K562 (cell line): ENCODE results near the gene KRTAP2-2.

ENCODE experiments used
- BHLHE40 ChIP-seq: IDR thresholded peaks from 2 replicates; pipeline ENCODE4 v1.6.1; 2011; ENCODE audit warnings: low read length, improper control_type of control experiment
- CREB1 ChIP-seq, 2 experiments: sonication (generic) in 1 of 2; formaldehyde crosslinking in 1 of 2; IDR thresholded peaks; 2 replicates each; pipeline versions ENCODE4 v1.6.1 to v1.8.0; 2012 to 2022; ENCODE audit warnings: inconsistent platforms in 1 of 2, mild to moderate bottlenecking in 1 of 2, missing genetic modification reagents in 1 of 2, moderate library complexity in 1 of 2
- DMBX1 ChIP-seq: fragments of 250-450 bp; sonication (Bioruptor Pico); IDR thresholded peaks from 2 replicates; pipeline ENCODE4 v1.8.0; 2022; ENCODE audit warnings: inconsistent platforms, mild to moderate bottlenecking, moderate library complexity, borderline replicate concordance
- EP300 ChIP-seq: IDR thresholded peaks from 2 replicates; pipeline ENCODE4 v1.6.1; 2012; ENCODE audit warnings: low read length, improper control_type of control experiment
- EZH2 ChIP-seq: IDR thresholded peaks from 2 replicates; pipeline ENCODE4 v1.6.1; 2012; ENCODE audit warnings: low read depth, mild to moderate bottlenecking, inconsistent platforms, low read length, borderline replicate concordance
- HNRNPL ChIP-seq: fragments of 200-400 bp; formaldehyde crosslinking; IDR thresholded peaks from 2 replicates; pipeline ENCODE4 v1.6.1; 2017; ENCODE audit warnings: low read depth, mild to moderate bottlenecking, low read length
- MEIS2 ChIP-seq: fragments of 450-650 bp; IDR thresholded peaks from 2 replicates; pipeline ENCODE4 v1.6.1; 2014; ENCODE audit warnings: mild to moderate bottlenecking; ENCODE audit not compliant: partially characterized antibody
- NONO ChIP-seq, 2 experiments: fragments of 200-400 bp in 1 of 2; fragments of 450-650 bp in 1 of 2; formaldehyde crosslinking in 1 of 2; IDR thresholded peaks; 2 replicates each; pipeline ENCODE4 v1.6.1; 2017; ENCODE audit warnings: low read depth in 2 of 2, mild to moderate bottlenecking in 2 of 2, moderate library complexity in 2 of 2, low read length in 1 of 2
- SIX5 ChIP-seq, 2 experiments: IDR thresholded peaks; 2 replicates each; pipeline ENCODE4 v1.6.1; 2011; ENCODE audit warnings: low read length in 2 of 2, borderline replicate concordance in 1 of 2, low read depth in 1 of 2, mild to moderate bottlenecking in 1 of 2, moderate library complexity in 1 of 2; ENCODE audit not compliant: insufficient read depth in 1 of 2
- TCF7 ChIP-seq: sonication (generic); IDR thresholded peaks from 2 replicates; pipeline ENCODE4 v1.6.1; 2016; ENCODE audit warnings: antibody characterized with exemption, borderline replicate concordance
- TEAD4 ChIP-seq, 2 experiments: sonication (generic) in 1 of 2; formaldehyde crosslinking in 1 of 2; IDR thresholded peaks; 2 replicates each; pipeline versions ENCODE4 v1.6.1 to v1.8.0; 2012 to 2022; ENCODE audit warnings: borderline replicate concordance in 1 of 2, inconsistent platforms in 1 of 2, low read length in 1 of 2, mild to moderate bottlenecking in 1 of 2, missing genetic modification reagents in 1 of 2
- THRAP3 ChIP-seq: fragments of 450-650 bp; IDR thresholded peaks from 2 replicates; pipeline ENCODE4 v1.6.1; 2016; ENCODE audit warnings: mild to moderate bottlenecking, inconsistent platforms, borderline replicate concordance
- YY1 ChIP-seq, 3 experiments: IDR thresholded peaks; 2 replicates each; pipeline ENCODE4 v1.6.1; 2011; ENCODE audit warnings: low read length in 2 of 3, mild to moderate bottlenecking in 2 of 3, moderate library complexity in 2 of 3, borderline replicate concordance in 1 of 3, control low read depth in 1 of 3, low read depth in 1 of 3; ENCODE audit not compliant: insufficient read depth in 3 of 3, insufficient replicate concordance in 2 of 3, control insufficient read depth in 1 of 3, insufficient read length in 1 of 3; ENCODE audit errors: extremely low read depth in 1 of 3
- TF ChIP-seq, protein P1 (sequence below), 2 experiments: fragments of 450-650 bp; IDR thresholded peaks; 2 replicates each; pipeline ENCODE4 v1.6.1; 2016

GRCh38 chr17:41026715-41027471, 28.1 kb downstream of the KRTAP2-2 start, which contains the start of gene KRTAP1-5:
- TF ChIP-seq DMBX1 (no peak), TCF7 (no peak), HNRNPL (no peak), CREB1 (IDR thresholded peaks at IDR 0.05) (no peak), CREB1 (CRISPR knock-in tag; IDR thresholded peaks at IDR 0.05) (no peak), MEIS2 (no peak), NONO (IDR thresholded peaks at IDR 0.05; ENCODE audit: low read depth in 2 of 2, low read length in 1 of 2) (no peak), BHLHE40 (no peak), EZH2 (no peak), YY1 (IDR thresholded peaks at IDR 0.05; ENCODE audit: borderline replicate concordance in 1 of 3, control insufficient read depth in 1 of 3, extremely low read depth in 1 of 3, insufficient read depth in 3 of 3, insufficient read length in 1 of 3, insufficient replicate concordance in 2 of 3, low read depth in 1 of 3, low read length in 2 of 3) (no peak), TEAD4 (IDR thresholded peaks at IDR 0.05; ENCODE audit: low read length) (no peak), TEAD4 (CRISPR knock-in tag; IDR thresholded peaks at IDR 0.05; ENCODE audit: borderline replicate concordance) (no peak), SIX5 (IDR thresholded peaks at IDR 0.05; ENCODE audit: borderline replicate concordance in 1 of 2, insufficient read depth in 1 of 2, low read depth in 1 of 2, low read length in 2 of 2) (no peak), EP300 (no peak), THRAP3 (no peak)
- TF ChIP-seq, protein P1, sequence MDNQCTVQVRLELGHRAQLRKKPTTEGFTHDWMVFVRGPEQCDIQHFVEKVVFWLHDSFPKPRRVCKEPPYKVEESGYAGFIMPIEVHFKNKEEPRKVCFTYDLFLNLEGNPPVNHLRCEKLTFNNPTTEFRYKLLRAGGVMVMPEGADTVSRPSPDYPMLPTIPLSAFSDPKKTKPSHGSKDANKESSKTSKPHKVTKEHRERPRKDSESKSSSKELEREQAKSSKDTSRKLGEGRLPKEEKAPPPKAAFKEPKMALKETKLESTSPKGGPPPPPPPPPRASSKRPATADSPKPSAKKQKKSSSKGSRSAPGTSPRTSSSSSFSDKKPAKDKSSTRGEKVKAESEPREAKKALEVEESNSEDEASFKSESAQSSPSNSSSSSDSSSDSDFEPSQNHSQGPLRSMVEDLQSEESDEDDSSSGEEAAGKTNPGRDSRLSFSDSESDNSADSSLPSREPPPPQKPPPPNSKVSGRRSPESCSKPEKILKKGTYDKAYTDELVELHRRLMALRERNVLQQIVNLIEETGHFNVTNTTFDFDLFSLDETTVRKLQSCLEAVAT (IDR thresholded peaks at IDR 0.05) = no peak
